Stimulated activated naive CD8-positive, alpha-beta T cell treated with anti-CD3 and anti-CD28 coated beads, Interleukin-15, Interleukin-2, amounts not matched to agents 100 ng/mL and 50 ng/mL, for 24 hours (primary cell): ENCODE data around the gene TBRG4.

Experiments used
- H3K27ac Mint-ChIP-seq: one replicate; pipeline ENCODE4 v1.8.0; 2021; ENCODE audit warnings: mild to moderate bottlenecking, mixed read lengths
- H3K27me3 Mint-ChIP-seq: one replicate; pipeline ENCODE4 v1.8.0; 2021; ENCODE audit warnings: mixed read lengths
- H3K36me3 Mint-ChIP-seq: one replicate; pipeline ENCODE4 v1.8.0; 2021; ENCODE audit warnings: low read depth, mixed read lengths
- H3K4me1 Mint-ChIP-seq: one replicate; pipeline ENCODE4 v1.8.0; 2021; ENCODE audit warnings: low read depth, mixed read lengths
- H3K4me3 Mint-ChIP-seq: one replicate; pipeline ENCODE4 v1.8.0; 2021; ENCODE audit warnings: mild to moderate bottlenecking, mixed read lengths
- H3K9me3 Mint-ChIP-seq: one replicate; pipeline ENCODE4 v1.8.0; 2021; ENCODE audit warnings: mixed read lengths

Gene TBRG4

GRCh38 chr7:45055594-45056219 is 55.8 kb downstream of the TBRG4 start:
- Mint-ChIP-seq H3K9me3 (peaks cover 4% of the 10 kb centered on the region), H3K4me3 (no peak overlapping the region), H3K4me1 (peaks cover 65% of the 10 kb centered on the region), H3K27ac (peak overlapping the region; percentile 30), H3K27me3 (no peaks in the 10 kb centered on the region), H3K36me3 (peaks cover 44% of the 10 kb centered on the region)

GRCh38 chr7:45055016-45055415 is 56.5 kb downstream of the TBRG4 start:
- H3K9me3 Mint-ChIP-seq = peaks cover 4% of the 10 kb centered on the region
- peaks cover 65% of the 10 kb centered on the region for H3K4me1 Mint-ChIP-seq
- no peak overlapping the region for H3K4me3 Mint-ChIP-seq
- H3K27ac Mint-ChIP-seq = peak overlapping the region; percentile 13
- peaks cover 44% of the 10 kb centered on the region for H3K36me3 Mint-ChIP-seq
- no peaks in the 10 kb centered on the region for H3K27me3 Mint-ChIP-seq

GRCh38 chr7:45054442-45054841 is 57.1 kb downstream of the TBRG4 start:
- H3K36me3 Mint-ChIP-seq = peaks cover 47% of the 10 kb centered on the region

GRCh38 chr7:45053941-45054340 is 57.6 kb downstream of the TBRG4 start:
- Mint-ChIP-seq H3K36me3 (peaks cover 47% of the 10 kb centered on the region), H3K4me3 (no peak overlapping the region), H3K27ac (no peak overlapping the region), H3K4me1 (peaks cover 64% of the 10 kb centered on the region), H3K27me3 (no peaks in the 10 kb centered on the region), H3K9me3 (peaks cover 4% of the 10 kb centered on the region)

More at GRCh38 chr7:45054442-45054841, 57.1 kb downstream of the TBRG4 start:
- peak overlapping the region; percentile 13 for H3K27ac Mint-ChIP-seq
- peaks cover 4% of the 10 kb centered on the region for H3K9me3 Mint-ChIP-seq
- no peaks in the 10 kb centered on the region for H3K27me3 Mint-ChIP-seq
- H3K4me3 Mint-ChIP-seq = no peak overlapping the region
- H3K4me1 Mint-ChIP-seq = peaks cover 61% of the 10 kb centered on the region

- peaks cover 50% of the 10 kb centered on the region for H3K36me3 Mint-ChIP-seq
- H3K9me3 Mint-ChIP-seq = peaks cover 4% of the 10 kb centered on the region
- no peak overlapping the region for H3K4me3 Mint-ChIP-seq
- H3K4me1 Mint-ChIP-seq = peaks cover 67% of the 10 kb centered on the region
- no peaks in the 10 kb centered on the region for H3K27me3 Mint-ChIP-seq
- H3K27ac Mint-ChIP-seq = no peak overlapping the region
Observed at GRCh38 chr7:45053401-45053800, 58.1 kb downstream of the TBRG4 start.

- H3K9me3 Mint-ChIP-seq = no peaks in the 10 kb centered on the region
- H3K27ac Mint-ChIP-seq = peak overlapping the region; percentile 61
- H3K4me1 Mint-ChIP-seq = peaks cover 62% of the 10 kb centered on the region
- no peak overlapping the region for H3K4me3 Mint-ChIP-seq
- peaks cover 48% of the 10 kb centered on the region for H3K36me3 Mint-ChIP-seq
- H3K27me3 Mint-ChIP-seq = no peaks in the 10 kb centered on the region
Observed at GRCh38 chr7:45052011-45052410, 59.5 kb downstream of the TBRG4 start.

GRCh38 chr7:45050198-45050597 is 61.3 kb downstream of the TBRG4 start:
- no peaks in the 10 kb centered on the region for H3K27me3 Mint-ChIP-seq
- H3K4me1 Mint-ChIP-seq = peaks cover 49% of the 10 kb centered on the region
- H3K36me3 Mint-ChIP-seq = peaks cover 52% of the 10 kb centered on the region
- H3K27ac Mint-ChIP-seq = peak overlapping the region; percentile 17
- no peak overlapping the region for H3K4me3 Mint-ChIP-seq
- no peaks in the 10 kb centered on the region for H3K9me3 Mint-ChIP-seq
